HepG2 (cell line): Measurements from ENCODE around the gene REP15. TPM values are rescaled to one million over a fixed set of nuclear protein-coding genes. Genes with fewer than 3 reads are reported as not detected.

Experiments used
- ATAC-seq: fragments of 200-7000 bp; cut with Tn5 transposase; 3 replicates; pipeline ENCODE4 v1.9.1; 2020; ENCODE audit warnings: mild to moderate bottlenecking, moderate library complexity
- BruUV-seq: library from RNA; stranded (reverse); fragments of 400-500 nt; replicated peaks from 2 replicates; lab custom pipeline; 2021; lab: Mats Ljungman, UMichigan
- CTCF ChIA-PET: fragments of 300-600 bp; formaldehyde crosslinking; extraction: SDS; loops from one replicate; lab custom pipeline; 2021; ENCODE audit warnings: low total read pairs, inconsistent platforms, low intra/inter-chr PET ratio; lab: Yijun Ruan, JAX
- POLR2A ChIA-PET: fragments of 350-600 bp; sonication (Branson Sonifier 250); formaldehyde crosslinking; loops from one replicate; lab custom pipeline; 2020; ENCODE audit warnings: antibody characterized with exemption, inconsistent platforms; lab: Yijun Ruan, JAX
- DNase-seq: peaks from one replicate; pipeline ENCODE4 v3.0.0-alpha.2; 2015; ENCODE audit warnings: low spot score
- FAIRE-seq: peaks from 3 replicates; lab custom pipeline; 2011; peaks lifted over from hg19 to GRCh38; lab: Jason Lieb, UNC
- H2AFZ ChIP-seq: one replicate; pipeline ENCODE4 v1.6.1; 2011; ENCODE audit warnings: low read length, inconsistent platforms
- H3K27ac ChIP-seq: fragments of 300-600 bp; 3 replicates; pipeline ENCODE4 v1.8.0; 2011; ENCODE audit warnings: mixed run types, mild to moderate bottlenecking, mixed read lengths, low read length, inconsistent platforms; ENCODE audit not compliant: insufficient read depth; ENCODE audit errors: extremely low read length
- H3K27me3 ChIP-seq, 2 experiments: fragments of 200-600 bp in 1 of 2; 2 replicates in 1 of 2; 3 replicates in 1 of 2; pipeline versions ENCODE4 v1.6.0 to v1.8.0; 2011; ENCODE audit warnings: low read length in 2 of 2, mild to moderate bottlenecking in 2 of 2, moderate library complexity in 2 of 2, inconsistent platforms in 1 of 2; ENCODE audit not compliant: insufficient read depth in 2 of 2, control insufficient read depth in 1 of 2
- H3K36me3 ChIP-seq, 2 experiments: fragments of 200-600 bp in 1 of 2; replicated peaks in 1 of 2; 2 replicates in 1 of 2; 3 replicates in 1 of 2; pipeline versions ENCODE4 v1.5.1 to v1.8.0; 2011; ENCODE audit warnings: low read length in 2 of 2, inconsistent platforms in 1 of 2; ENCODE audit not compliant: insufficient read depth in 2 of 2, control insufficient read depth in 1 of 2
- H3K4me1 ChIP-seq: 2 replicates; pipeline ENCODE4 v1.5.1; 2012; ENCODE audit warnings: low read length, inconsistent platforms; ENCODE audit not compliant: insufficient read depth
- H3K4me2 ChIP-seq: 2 replicates; pipeline ENCODE4 v1.6.0; 2011; ENCODE audit warnings: low read depth, low read length, inconsistent platforms
- H3K4me3 ChIP-seq, 3 experiments: fragments of 200-600 bp in 1 of 3; sonication (generic), shearing (Covaris generic) in 1 of 3; replicated peaks in 1 of 3; 2 replicates each; pipeline ENCODE4 v1.5.1; 2011 to 2016; ENCODE audit warnings: low read length in 3 of 3, inconsistent platforms in 2 of 3, low read depth in 2 of 3, mild to moderate bottlenecking in 2 of 3, control low read depth in 1 of 3, mixed read lengths in 1 of 3; ENCODE audit not compliant: insufficient read depth in 1 of 3
- H3K79me2 ChIP-seq: one replicate; pipeline ENCODE4 v1.6.1; 2011; ENCODE audit warnings: low read length, inconsistent platforms; ENCODE audit not compliant: insufficient read depth
- H3K9ac ChIP-seq: 2 replicates; pipeline ENCODE4 v1.6.0; 2011; ENCODE audit warnings: mild to moderate bottlenecking, low read depth, low read length, inconsistent platforms; ENCODE audit not compliant: insufficient read depth
- H3K9me3 ChIP-seq: 2 replicates; pipeline ENCODE4 v1.5.1; 2012; ENCODE audit warnings: mild to moderate bottlenecking, low read length
- H4K20me1 ChIP-seq: 2 replicates; pipeline ENCODE4 v1.6.0; 2011; ENCODE audit warnings: inconsistent platforms, mild to moderate bottlenecking, low read length, moderate library complexity; ENCODE audit not compliant: insufficient read depth
- MAFF ChIP-seq: IDR thresholded peaks from 2 replicates; pipeline ENCODE4 v1.6.1; 2011; ENCODE audit warnings: low read depth, low read length, improper control_type of control experiment
- MAFK ChIP-seq, 2 experiments: IDR thresholded peaks in 1 of 2; conservative IDR thresholded peaks in 1 of 2; 2 replicates each; pipeline ENCODE4 v1.6.1; 2011; ENCODE audit warnings: improper control_type of control experiment in 2 of 2, low read length in 2 of 2
- NR1H2 ChIP-seq: sonication (generic); formaldehyde crosslinking; IDR thresholded peaks from 2 replicates; pipeline ENCODE4 v1.8.1; 2022; ENCODE audit warnings: low read depth, missing genetic modification reagents, borderline replicate concordance
- ZHX2 ChIP-seq, 2 experiments: sonication (generic) in 1 of 2; formaldehyde crosslinking in 1 of 2; IDR thresholded peaks; 2 replicates each; pipeline versions ENCODE4 v1.6.1 to v1.9.0; 2014 to 2022; ENCODE audit warnings: antibody characterized with exemption in 1 of 2, borderline replicate concordance in 1 of 2, inconsistent platforms in 1 of 2, low read depth in 1 of 2, missing genetic modification reagents in 1 of 2
- WGBS: methylation state at CpG from one replicate; pipeline ENCODE4 v1.1.6; 2017; ENCODE audit warnings: low lambda C conversion rate; 5-methylcytosine and 5-hydroxymethylcytosine counted together
- in situ Hi-C: cut with HindIII; loops from 2 replicates; pipeline ENCODE4 v1.10.0; 2017; ENCODE audit warnings: low pct_unique_long_range_greater_than_20kb; ENCODE audit not compliant: extremely low pct_ligation_motif_present
- intact Hi-C: fragments of 100-400 bp; cut with micrococcal nuclease; formaldehyde crosslinking; loops from one replicate; pipeline ENCODE4 v1.10.0; 2022; ENCODE audit not compliant: unreplicated experiment
- polyA plus RNA-seq, 8 experiments: library from polyadenylated mRNA; depleted of rRNA in 3 of 8; stranded (reverse) in 7 of 8; unstranded in 1 of 8; fragments of >200 nt; fragmentation: Illumina TruSeq in 4 of 8; extraction: Trizol in 4 of 8; gene quantifications; 2 replicates each; pipeline versions ENCODE4 v1.2.1 to v1.2.3, GENCODE V29; 2011 to 2016; ENCODE audit warnings: low read depth in 4 of 8, missing spikeins in 1 of 8, mixed read lengths in 1 of 8; ENCODE audit not compliant: insufficient read depth in 1 of 8
- total RNA-seq, 5 experiments: library from RNA; depleted of rRNA; stranded (reverse); fragments of >200 nt; fragmentation: Illumina TruSeq; extraction: Trizol; gene quantifications; 2 replicates each; pipeline ENCODE4 v1.2.3, GENCODE V29; 2016; ENCODE audit warnings: low read depth in 1 of 5

REP15 gene
- total and polyA plus RNA-seq, 2 of the 13 experiments (the other 11 are each of a cell fraction or from before 2014, with no cell fraction given) = 0.12 to 0.64 TPM

- CTCF ChIA-PET = no interaction called here
- H3K4me3 ChIP-seq = no peak overlapping the region
Observed at GRCh38 chr12:27693403-27693802, 2.8 kb upstream of the REP15 start.

More at GRCh38 chr12:27693403-27693802, 2.8 kb upstream of the REP15 start:
- Histone ChIP-seq H3K9ac (no peak overlapping the region), H3K36me3 (peaks cover 2 to 23% of the 10 kb centered on the region in 2 experiments; a peak in 4 of 5 replicates), H3K27me3 (no peaks in the 10 kb centered on the region), H4K20me1 (no peaks in the 10 kb centered on the region), H3K27ac (no peak overlapping the region), H3K4me2 (no peak overlapping the region), H2AFZ (no peak overlapping the region), H3K4me1 (peaks cover 34% of the 10 kb centered on the region), H3K9me3 (no peaks in the 10 kb centered on the region), H3K79me2 (no peaks in the 10 kb centered on the region)
- ATAC-seq = no peak
- FAIRE-seq = no peak
- intact Hi-C loops = no loop called here
- TF ChIP-seq NR1H2 (CRISPR knock-in tag) (no peak), ZHX2 (IDR thresholded peaks at IDR 0.05; ENCODE audit: low read depth) (no peak), ZHX2 (CRISPR knock-in tag; IDR thresholded peaks at IDR 0.05; ENCODE audit: borderline replicate concordance) (no peak), MAFF (peak; percentile 39; the same call in 1 of the 2 replicates), MAFK (conservative IDR thresholded peaks at IDR 0.05 in 1 of 2, IDR thresholded peaks at IDR 0.05 in 1 of 2; ENCODE audit: low read length in 2 of 2) (peak; percentile 67 to 72; a peak in 3 of 4 replicates)
- no TSS peak for BruUV-seq
- POLR2A ChIA-PET = no interaction called here
- in situ Hi-C loops = no loop called here
- DNase-seq = no peak
- 96% methylated on average over 2 of the region's 2 CpGs for WGBS
